H9 (cell line): ENCODE measurements around the gene EP300. TPM values are rescaled to one million over a fixed set of nuclear protein-coding genes. Genes with fewer than 3 reads are reported as not detected.
"Not testable (repeated sequence)": the region's sequence is repeated elsewhere in the genome, so short reads cannot be mapped to it uniquely, and the experiment has no call there.

Experiments
- DNase-seq: peaks from one replicate; pipeline ENCODE4 v3.0.0-alpha.2; 2017
- H2AFZ ChIP-seq: one replicate; pipeline ENCODE4 v1.6.1; 2013; ENCODE audit warnings: mild to moderate bottlenecking, low read length, control low read depth, moderate library complexity
- H2AK5ac ChIP-seq: 2 replicates; pipeline ENCODE4 v1.6.1; 2013; ENCODE audit warnings: low read length, control low read depth, mixed read lengths; ENCODE audit not compliant: insufficient read length
- H2BK120ac ChIP-seq: one replicate; pipeline ENCODE4 v1.6.1; 2013; ENCODE audit warnings: low read depth, mild to moderate bottlenecking, low read length, control low read depth, inconsistent platforms; ENCODE audit not compliant: poor library complexity, severe bottlenecking
- H2BK12ac ChIP-seq: 2 replicates; pipeline ENCODE4 v1.6.1; 2013; ENCODE audit warnings: low read length, control low read depth, mixed read lengths, low read depth; ENCODE audit not compliant: insufficient read length
- H2BK15ac ChIP-seq: 2 replicates; pipeline ENCODE4 v1.6.1; 2013; ENCODE audit warnings: low read depth, low read length, control low read depth
- H2BK20ac ChIP-seq: one replicate; pipeline ENCODE4 v1.6.1; 2013; ENCODE audit warnings: low read depth, mild to moderate bottlenecking, low read length, control low read depth, inconsistent platforms; ENCODE audit not compliant: poor library complexity, severe bottlenecking
- H2BK5ac ChIP-seq: 2 replicates; pipeline ENCODE4 v1.6.1; 2013; ENCODE audit warnings: low read length, control low read depth, mixed read lengths; ENCODE audit not compliant: insufficient read length
- H3K14ac ChIP-seq: 2 replicates; pipeline ENCODE4 v1.6.1; 2013; ENCODE audit warnings: low read length, control low read depth; ENCODE audit not compliant: insufficient read depth
- H3K18ac ChIP-seq: 2 replicates; pipeline ENCODE4 v1.6.1; 2013; ENCODE audit warnings: low read depth, mild to moderate bottlenecking, mixed read lengths, low read length, control low read depth; ENCODE audit not compliant: insufficient read length
- H3K23ac ChIP-seq: 2 replicates; pipeline ENCODE4 v1.6.1; 2013; ENCODE audit warnings: low read length, control low read depth, mixed read lengths, low read depth; ENCODE audit not compliant: insufficient read length
- H3K23me2 ChIP-seq: 2 replicates; pipeline ENCODE4 v1.6.1; 2013; ENCODE audit warnings: low read depth, mild to moderate bottlenecking, mixed read lengths, low read length, control low read depth; ENCODE audit not compliant: insufficient read length, poor library complexity, severe bottlenecking
- H3K27ac ChIP-seq: 2 replicates; pipeline ENCODE4 v1.5.1; 2013; ENCODE audit warnings: low read length, control low read depth, mixed read lengths, low read depth; ENCODE audit not compliant: insufficient read length
- H3K27me3 ChIP-seq: 2 replicates; pipeline ENCODE4 v1.6.1; 2013; ENCODE audit warnings: low read length, control low read depth, inconsistent platforms; ENCODE audit not compliant: insufficient read depth
- H3K4ac ChIP-seq: 2 replicates; pipeline ENCODE4 v1.6.1; 2013; ENCODE audit warnings: low read depth, mild to moderate bottlenecking, control low read depth, inconsistent platforms, low read length, moderate library complexity
- H3K4me1 ChIP-seq: 2 replicates; pipeline ENCODE4 v1.6.1; 2013; ENCODE audit warnings: low read length, control low read depth, inconsistent platforms; ENCODE audit not compliant: insufficient read depth
- H3K4me2 ChIP-seq: 2 replicates; pipeline ENCODE4 v1.6.1; 2013; ENCODE audit warnings: low read length, control low read depth, mixed read lengths; ENCODE audit not compliant: insufficient read length, insufficient read depth
- H3K56ac ChIP-seq: 2 replicates; pipeline ENCODE4 v1.6.1; 2013; ENCODE audit warnings: low read depth, mild to moderate bottlenecking, mixed read lengths, low read length, control low read depth; ENCODE audit not compliant: insufficient read length
- H3K79me1 ChIP-seq: 2 replicates; pipeline ENCODE4 v1.6.1; 2013; ENCODE audit warnings: low read depth, mild to moderate bottlenecking, moderate library complexity, low read length, control low read depth, inconsistent platforms; ENCODE audit not compliant: insufficient read depth, poor library complexity, severe bottlenecking
- H3K79me2 ChIP-seq: 2 replicates; pipeline ENCODE4 v1.6.1; 2013; ENCODE audit warnings: low read length, control low read depth, inconsistent platforms; ENCODE audit not compliant: insufficient read depth
- H3K9ac ChIP-seq: 2 replicates; pipeline ENCODE4 v1.6.1; 2013; ENCODE audit warnings: low read length, control low read depth, mixed read lengths; ENCODE audit not compliant: insufficient read length; ENCODE audit errors: extremely low read depth
- H3K9me3 ChIP-seq: one replicate; pipeline ENCODE4 v1.6.1; 2013; ENCODE audit warnings: low read depth, low read length, inconsistent platforms; ENCODE audit not compliant: control insufficient read depth
- H3T11ph ChIP-seq: one replicate; pipeline ENCODE4 v1.6.1; 2013; ENCODE audit warnings: mild to moderate bottlenecking, low read length, control low read depth, inconsistent platforms
- H4K20me1 ChIP-seq: one replicate; pipeline ENCODE4 v1.6.1; 2013; ENCODE audit not compliant: control insufficient read depth, insufficient read length, insufficient read depth
- H4K5ac ChIP-seq: 2 replicates; pipeline ENCODE4 v1.6.1; 2013; ENCODE audit warnings: low read depth, mild to moderate bottlenecking, mixed read lengths, low read length, control low read depth; ENCODE audit not compliant: insufficient read length
- H4K8ac ChIP-seq: replicated peaks from 2 replicates; pipeline ENCODE4 v1.6.1; 2013; ENCODE audit warnings: low read length, control low read depth, mixed read lengths, low read depth; ENCODE audit not compliant: insufficient read length
- H4K91ac ChIP-seq: 2 replicates; pipeline ENCODE4 v1.6.1; 2013; ENCODE audit warnings: low read depth, mild to moderate bottlenecking, moderate library complexity, mixed read lengths, low read length, control low read depth; ENCODE audit not compliant: insufficient read length
- H3K27ac Mint-ChIP-seq, 3 experiments: 2 replicates in 2 of 3; 3 replicates in 1 of 3; pipeline ENCODE4 v1.8.0; 2020 to 2021; ENCODE audit warnings: mixed read lengths in 3 of 3, mild to moderate bottlenecking in 1 of 3, moderate library complexity in 1 of 3
- H3K27me3 Mint-ChIP-seq: 2 replicates; pipeline ENCODE4 v1.8.0; 2021; ENCODE audit warnings: low read depth, mild to moderate bottlenecking, moderate library complexity, mixed read lengths
- H3K36me3 Mint-ChIP-seq, 3 experiments: 2 replicates in 2 of 3; 3 replicates in 1 of 3; pipeline ENCODE4 v1.8.0; 2020 to 2021; ENCODE audit warnings: low read depth in 3 of 3, mixed read lengths in 3 of 3; ENCODE audit not compliant: insufficient read depth in 1 of 3
- H3K4me1 Mint-ChIP-seq, 2 experiments: 2 replicates each; pipeline ENCODE4 v1.8.0; 2020; ENCODE audit warnings: mixed read lengths in 2 of 2
- H3K4me3 Mint-ChIP-seq, 2 experiments: 2 replicates in 1 of 2; 3 replicates in 1 of 2; pipeline ENCODE4 v1.8.0; 2020 to 2021; ENCODE audit warnings: mild to moderate bottlenecking in 2 of 2, mixed read lengths in 2 of 2, moderate library complexity in 1 of 2
- H3K9me3 Mint-ChIP-seq, 2 experiments: 2 replicates in 1 of 2; 3 replicates in 1 of 2; pipeline ENCODE4 v1.8.0; 2020; ENCODE audit warnings: mild to moderate bottlenecking in 2 of 2, mixed read lengths in 2 of 2, moderate library complexity in 1 of 2
- WGBS: extraction: QIAGEN DNeasy Blood & Tissue Kit; methylation state at CpG from one replicate; pipeline ENCODE4 v1.1.7; 2013; ENCODE audit warnings: missing lambda C conversion rate, low lambda C conversion rate, mixed read lengths; ENCODE audit not compliant: insufficient read length; ENCODE audit errors: extremely low coverage; 5-methylcytosine and 5-hydroxymethylcytosine counted together
- total RNA-seq: library from RNA; stranded (reverse); gene quantifications from 2 replicates; pipeline ENCODE4 v1.2.1, GENCODE V29; 2021
- TF ChIP-seq, protein P1 (sequence below): fragments of 200-600 bp; sonication (generic); conservative IDR thresholded peaks from 3 replicates; pipeline ENCODE4 v1.8.0; 2021; ENCODE audit warnings: antibody characterized with exemption, mild to moderate bottlenecking

The EP300 gene
- total RNA-seq, 1 experiment from 2014 or later, result 136 TPM

DNA sequence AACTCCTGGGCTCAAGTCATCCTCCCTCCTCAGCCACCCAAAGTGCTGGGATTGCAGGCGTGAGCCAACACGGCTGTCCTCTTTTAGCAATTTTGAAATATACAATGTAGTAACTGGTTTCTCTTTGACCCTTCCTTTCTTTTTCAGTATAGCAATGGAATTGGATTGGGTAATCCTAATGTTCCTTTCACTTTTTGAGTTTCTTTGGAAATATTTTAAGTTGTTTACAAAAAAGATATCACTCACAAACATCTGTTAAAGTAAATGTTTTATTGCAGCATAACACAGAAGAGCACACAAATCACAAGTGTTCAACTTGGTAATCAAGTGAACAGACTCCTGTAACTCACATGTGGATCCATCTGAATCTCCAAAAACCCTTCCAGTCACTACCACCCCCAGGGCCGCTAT lies 44.6 kb upstream of the EP300 start:
- Histone ChIP-seq H2AFZ (no peak overlapping the region), H4K8ac (no peak overlapping the region), H3K27ac (no peak overlapping the region), H4K5ac (no peak overlapping the region), H2AK5ac (no peak overlapping the region), H2BK12ac (no peak overlapping the region), H3K79me2 (no peaks in the 10 kb centered on the region), H3K79me1 (no peaks in the 10 kb centered on the region), H3K4me1 (no peaks in the 10 kb centered on the region), H2BK5ac (no peak overlapping the region), H3K23me2 (no peaks in the 10 kb centered on the region), H2BK15ac (no peak overlapping the region), H4K91ac (no peak overlapping the region), H4K20me1 (no peaks in the 10 kb centered on the region), H3T11ph (no peak overlapping the region), H3K9me3 (no peaks in the 10 kb centered on the region), H3K23ac (no peak overlapping the region), H3K9ac (no peak overlapping the region), H2BK20ac (no peak overlapping the region), H3K4me2 (no peak overlapping the region), H3K18ac (no peak overlapping the region), H3K14ac (no peak overlapping the region), H3K56ac (no peak overlapping the region), H3K27me3 (no peaks in the 10 kb centered on the region), H3K4ac (no peak overlapping the region), H2BK120ac (no peak overlapping the region)
- Mint-ChIP-seq H3K9me3 (no peaks in the 10 kb centered on the region), H3K4me3 (no peak overlapping the region; a peak in 1 of 5 replicates), H3K4me1 (peaks cover 7 to 14% of the 10 kb centered on the region in 2 experiments), H3K27me3 (peaks cover 2% of the 10 kb centered on the region; the same call in 1 of the 2 replicates), H3K27ac (no peak overlapping the region), H3K36me3 (no peaks in the 10 kb centered on the region)
- TF ChIP-seq, protein P1, sequence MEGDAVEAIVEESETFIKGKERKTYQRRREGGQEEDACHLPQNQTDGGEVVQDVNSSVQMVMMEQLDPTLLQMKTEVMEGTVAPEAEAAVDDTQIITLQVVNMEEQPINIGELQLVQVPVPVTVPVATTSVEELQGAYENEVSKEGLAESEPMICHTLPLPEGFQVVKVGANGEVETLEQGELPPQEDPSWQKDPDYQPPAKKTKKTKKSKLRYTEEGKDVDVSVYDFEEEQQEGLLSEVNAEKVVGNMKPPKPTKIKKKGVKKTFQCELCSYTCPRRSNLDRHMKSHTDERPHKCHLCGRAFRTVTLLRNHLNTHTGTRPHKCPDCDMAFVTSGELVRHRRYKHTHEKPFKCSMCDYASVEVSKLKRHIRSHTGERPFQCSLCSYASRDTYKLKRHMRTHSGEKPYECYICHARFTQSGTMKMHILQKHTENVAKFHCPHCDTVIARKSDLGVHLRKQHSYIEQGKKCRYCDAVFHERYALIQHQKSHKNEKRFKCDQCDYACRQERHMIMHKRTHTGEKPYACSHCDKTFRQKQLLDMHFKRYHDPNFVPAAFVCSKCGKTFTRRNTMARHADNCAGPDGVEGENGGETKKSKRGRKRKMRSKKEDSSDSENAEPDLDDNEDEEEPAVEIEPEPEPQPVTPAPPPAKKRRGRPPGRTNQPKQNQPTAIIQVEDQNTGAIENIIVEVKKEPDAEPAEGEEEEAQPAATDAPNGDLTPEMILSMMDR, result no peak
- no CpG with 5 or more reads among the region's 3 CpGs for WGBS
- no peak for DNase-seq

DNA sequence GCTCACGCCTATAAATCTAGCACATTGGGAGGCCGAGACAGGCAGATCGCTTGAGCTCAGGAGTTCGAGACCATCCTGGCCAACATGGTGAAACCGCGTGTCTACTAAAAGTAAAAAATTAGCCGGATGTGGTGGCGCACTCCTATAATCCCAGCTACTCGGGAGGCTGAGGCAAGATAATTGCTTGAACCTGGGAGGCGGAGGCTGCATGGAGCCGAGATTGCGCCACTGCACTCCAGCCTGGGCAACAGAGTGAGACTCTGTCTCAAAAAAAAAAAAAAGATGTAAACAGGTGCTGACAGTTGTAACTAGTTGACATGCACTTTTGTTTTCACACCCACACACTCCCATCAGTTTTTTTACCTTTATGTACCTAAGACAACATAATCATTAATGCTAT lies 44.0 kb upstream of the EP300 start:
- not testable (repeated sequence) for H3K18ac ChIP-seq, H3K56ac ChIP-seq, H3K9me3 Mint-ChIP-seq, H3T11ph ChIP-seq, H4K91ac ChIP-seq, H3K4me1 ChIP-seq, H3K27me3 Mint-ChIP-seq, H4K20me1 ChIP-seq, H3K27ac ChIP-seq, H3K9me3 ChIP-seq, H2BK12ac ChIP-seq, H3K14ac ChIP-seq, H3K79me2 ChIP-seq, H4K8ac ChIP-seq, H2AFZ ChIP-seq, H3K23ac ChIP-seq, H3K27me3 ChIP-seq, H3K4ac ChIP-seq, H3K79me1 ChIP-seq, H2BK15ac ChIP-seq, H4K5ac ChIP-seq, H2AK5ac ChIP-seq, H2BK120ac ChIP-seq, H3K4me2 ChIP-seq, H3K9ac ChIP-seq, H2BK20ac ChIP-seq, H3K36me3 Mint-ChIP-seq, DNase-seq, H2BK5ac ChIP-seq, H3K23me2 ChIP-seq, H3K4me3 Mint-ChIP-seq
- Mint-ChIP-seq H3K27ac (peak overlapping the region in 1 of 3 experiments; percentile 34; a peak in 1 of 7 replicates), H3K4me1 (peaks cover 7 to 17% of the 10 kb centered on the region in 2 experiments)
- no CpG with 5 or more reads among the region's 12 CpGs for whole genome bisulfite sequencing
